IPS-20b (cell line): Measurements from ENCODE around the gene BNC2.
"Not testable (repeated sequence)": the region's sequence is repeated elsewhere in the genome, so short reads cannot be mapped to it uniquely, and the experiment has no call there.

Experiments used
- H3K27ac ChIP-seq: one replicate; pipeline ENCODE4 v1.5.1; 2013; ENCODE audit warnings: low read length
- H3K27me3 ChIP-seq: 2 replicates; pipeline ENCODE4 v1.6.1; 2013; ENCODE audit warnings: mild to moderate bottlenecking, low read length, inconsistent platforms; ENCODE audit not compliant: insufficient read depth
- H3K36me3 ChIP-seq: 2 replicates; pipeline ENCODE4 v1.6.1; 2013; ENCODE audit warnings: low read depth, mild to moderate bottlenecking, inconsistent platforms, low read length, moderate library complexity; ENCODE audit not compliant: insufficient read depth
- H3K4me1 ChIP-seq: 2 replicates; pipeline ENCODE4 v1.6.1; 2013; ENCODE audit warnings: mild to moderate bottlenecking, control low read depth, inconsistent platforms, low read length, moderate library complexity; ENCODE audit not compliant: insufficient read depth
- H3K4me3 ChIP-seq: 2 replicates; pipeline ENCODE4 v1.5.1; 2013; ENCODE audit warnings: mild to moderate bottlenecking, low read length, inconsistent platforms
- H3K9ac ChIP-seq: 2 replicates; pipeline ENCODE4 v1.6.1; 2013; ENCODE audit warnings: low read depth, mild to moderate bottlenecking, inconsistent platforms, low read length, moderate library complexity
- H3K9me3 ChIP-seq: 2 replicates; pipeline ENCODE4 v1.6.1; 2013; ENCODE audit warnings: mild to moderate bottlenecking, low read depth, low read length, inconsistent platforms; ENCODE audit not compliant: insufficient read depth

Gene BNC2

DNA sequence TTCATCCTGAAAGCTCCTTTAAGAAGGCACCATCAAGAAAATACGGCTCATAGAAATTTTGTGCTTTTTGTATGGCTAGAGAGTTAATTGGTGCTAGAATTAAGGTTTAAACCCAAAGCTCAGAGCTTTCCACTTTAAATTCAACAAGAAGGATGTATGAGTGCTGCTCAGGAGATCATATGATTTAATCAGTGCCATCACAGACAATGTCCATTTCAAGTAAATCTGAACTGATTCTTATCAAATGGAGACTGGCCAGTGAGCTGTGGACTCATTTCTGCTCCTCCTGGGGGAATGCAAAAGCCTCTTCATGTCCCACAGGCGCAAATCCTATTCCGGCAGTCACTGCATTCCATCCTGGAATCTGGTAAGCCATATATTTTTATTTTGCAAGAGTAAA, 327.2 kb downstream of the BNC2 start:
- H3K4me3 ChIP-seq: no peak overlapping the region
- H3K4me1 ChIP-seq: peaks cover 18% of the 10 kb centered on the region
- H3K27ac ChIP-seq: no peak overlapping the region

DNA sequence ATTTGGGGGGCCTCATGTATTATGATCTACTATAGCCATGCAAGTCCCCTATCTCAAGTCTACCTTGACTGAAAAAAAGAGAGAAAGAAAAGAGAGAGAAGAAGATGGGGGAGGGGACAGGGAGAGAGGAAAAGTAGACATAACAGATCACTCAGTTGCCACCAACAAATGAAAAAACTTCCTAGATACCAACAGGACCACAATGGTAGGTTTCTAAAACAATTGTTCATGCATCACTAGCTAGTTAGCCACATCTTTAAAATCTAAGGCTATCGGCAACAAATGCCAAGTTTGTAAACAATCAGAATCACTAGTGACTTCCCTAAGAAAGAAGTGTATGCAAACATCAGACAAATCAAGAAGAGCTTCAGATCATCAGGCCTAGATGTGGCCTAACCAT, 328.2 kb downstream of the BNC2 start:
- Histone ChIP-seq H3K4me1 (peaks cover 18% of the 10 kb centered on the region), H3K9me3 (no peaks in the 10 kb centered on the region), H3K27me3 (no peaks in the 10 kb centered on the region), H3K27ac (no peak overlapping the region), H3K4me3 (no peak overlapping the region), H3K36me3 (no peaks in the 10 kb centered on the region; the same call in 1 of the 2 replicates), H3K9ac (no peak overlapping the region)

More for the DNA sequence above, 327.2 kb downstream of the BNC2 start:
- H3K36me3 ChIP-seq: peaks cover 8% of the 10 kb centered on the region; the same call in 1 of the 2 replicates
- H3K9me3 ChIP-seq: no peaks in the 10 kb centered on the region
- H3K9ac ChIP-seq: no peak overlapping the region
- no peaks in the 10 kb centered on the region for H3K27me3 ChIP-seq

DNA sequence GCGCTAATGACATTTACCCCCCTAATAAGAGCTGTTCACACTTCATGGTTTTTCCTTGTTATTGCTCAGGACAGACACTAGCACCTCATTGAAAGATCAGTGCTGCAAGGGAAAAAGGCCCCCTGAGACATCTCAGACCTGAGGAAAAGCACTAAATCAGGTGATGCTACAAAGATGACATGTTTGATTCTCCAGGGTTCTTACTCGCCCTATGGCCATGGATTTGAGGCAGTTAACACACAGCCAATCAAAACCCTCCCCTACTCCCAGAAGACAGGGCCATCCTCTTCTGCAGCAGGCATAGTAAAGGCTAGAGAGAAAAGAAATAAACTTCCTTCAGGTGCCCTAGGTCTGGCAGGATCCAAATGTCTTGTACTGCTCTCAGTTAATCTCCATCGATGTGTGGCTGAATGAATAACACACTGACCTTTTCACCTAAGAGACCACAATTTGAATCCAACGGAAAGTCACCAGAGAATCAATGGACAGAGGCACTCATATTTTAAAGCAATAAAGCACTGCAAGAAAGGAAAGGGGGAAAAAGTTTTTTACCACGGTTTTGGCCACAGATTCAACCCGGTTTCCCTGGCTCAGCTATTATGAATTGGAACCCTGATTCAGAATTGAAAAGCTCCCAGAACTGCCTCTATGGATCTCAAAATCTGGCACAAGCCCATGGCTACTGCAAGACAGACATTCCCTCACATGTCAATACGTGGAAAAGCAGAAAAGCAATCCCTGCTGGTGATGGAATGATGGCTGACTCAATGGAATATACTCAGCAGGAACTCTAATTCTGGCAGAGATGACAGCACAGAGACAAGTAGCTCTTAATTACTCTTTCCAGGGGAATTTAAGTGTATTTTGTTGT, 329.5 kb downstream of the BNC2 start:
- no peaks in the 10 kb centered on the region; the same call in 1 of the 2 replicates for H3K36me3 ChIP-seq
- no peak overlapping the region for H3K27ac ChIP-seq
- H3K9me3 ChIP-seq: no peaks in the 10 kb centered on the region
- peaks cover 18% of the 10 kb centered on the region for H3K4me1 ChIP-seq
- no peak overlapping the region for H3K9ac ChIP-seq
- H3K27me3 ChIP-seq: no peaks in the 10 kb centered on the region
- no peak overlapping the region for H3K4me3 ChIP-seq

DNA sequence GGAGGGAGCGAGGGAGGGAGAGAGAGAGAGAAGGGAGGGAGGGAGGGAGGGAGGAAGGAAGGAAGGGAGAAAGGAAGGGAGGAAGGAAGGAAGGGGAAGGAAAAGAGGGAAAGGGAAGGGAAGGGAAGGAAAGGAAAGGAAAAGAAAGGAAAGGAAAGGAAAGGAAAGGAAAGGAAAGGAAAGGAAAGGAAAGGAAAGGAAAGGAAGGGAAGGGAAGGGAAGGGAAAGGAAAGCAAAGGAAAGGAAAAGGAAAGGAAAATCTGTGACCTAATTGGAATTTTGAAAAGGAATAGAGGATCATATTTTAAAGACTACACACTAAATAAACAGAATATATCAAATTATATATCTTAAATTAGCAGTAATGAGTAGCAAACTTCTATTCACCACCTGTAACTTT, 330.8 kb downstream of the BNC2 start:
- H3K27me3 ChIP-seq, H3K9me3 ChIP-seq, H3K9ac ChIP-seq, H3K4me3 ChIP-seq, H3K36me3 ChIP-seq, H3K27ac ChIP-seq: not testable (repeated sequence)
- peaks cover 18% of the 10 kb centered on the region for H3K4me1 ChIP-seq

DNA sequence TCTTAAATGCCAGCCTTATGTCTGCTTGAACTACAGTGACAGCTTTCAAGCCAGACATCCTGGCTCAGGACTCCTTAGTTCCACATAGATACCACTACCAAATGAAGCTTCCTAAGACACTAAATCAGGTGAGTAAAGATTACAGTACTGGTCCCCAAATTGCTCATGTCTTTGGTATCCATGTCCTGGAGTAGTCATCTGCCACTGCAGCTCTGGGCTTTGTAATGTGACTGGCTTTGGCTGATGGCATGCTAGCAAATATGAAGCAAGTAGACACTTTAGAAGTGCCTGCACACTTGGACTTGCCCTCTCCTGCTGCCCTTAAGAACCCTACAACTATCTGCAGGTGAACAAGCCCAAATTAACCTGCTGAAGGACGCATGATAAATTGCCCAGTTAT, 334.9 kb downstream of the BNC2 start:
- Histone ChIP-seq H3K9me3 (no peaks in the 10 kb centered on the region), H3K4me3 (no peak overlapping the region), H3K27ac (no peak overlapping the region), H3K4me1 (peaks cover 5% of the 10 kb centered on the region), H3K27me3 (no peaks in the 10 kb centered on the region), H3K36me3 (no peaks in the 10 kb centered on the region), H3K9ac (no peak overlapping the region)

DNA sequence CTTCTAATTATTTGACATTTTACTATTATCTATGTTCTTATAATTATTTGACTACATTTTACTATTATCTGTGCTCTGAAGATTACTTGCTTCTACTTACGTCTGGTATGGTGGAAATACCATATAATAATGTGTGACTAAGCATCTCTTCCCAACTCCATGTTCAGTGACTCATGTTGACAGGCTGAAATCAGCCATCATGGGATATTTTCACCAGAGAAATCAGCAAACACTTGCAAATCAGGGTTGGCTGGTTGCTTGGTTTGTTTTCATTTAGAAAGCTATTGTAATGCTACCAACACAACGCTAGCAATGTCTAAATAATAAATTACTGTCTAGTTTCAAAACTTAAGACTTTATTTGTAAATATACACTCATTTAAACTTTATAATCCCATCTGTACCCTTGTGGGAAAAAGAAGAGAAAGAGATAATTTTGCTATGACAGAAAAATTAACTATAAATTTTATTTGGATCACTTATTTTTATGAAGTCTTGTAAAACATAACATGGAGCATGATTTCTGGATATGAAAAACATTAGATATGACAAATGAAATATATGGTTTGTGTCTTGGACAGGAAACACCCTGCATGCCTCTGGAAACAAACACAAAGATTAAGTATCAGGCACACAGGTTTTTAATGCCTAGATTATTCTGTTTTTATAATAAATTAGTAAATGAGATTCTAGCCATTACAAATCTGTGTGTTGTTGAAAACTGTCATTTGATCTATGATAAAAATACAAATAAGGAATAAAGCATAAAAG, 337.6 kb downstream of the BNC2 start:
- H3K9ac ChIP-seq: no peak overlapping the region
- no peaks in the 10 kb centered on the region for H3K27me3 ChIP-seq
- peaks cover 5% of the 10 kb centered on the region; the same call in 1 of the 2 replicates for H3K4me1 ChIP-seq
- H3K4me3 ChIP-seq: no peak overlapping the region
- no peaks in the 10 kb centered on the region for H3K9me3 ChIP-seq
- H3K27ac ChIP-seq: no peak overlapping the region
- H3K36me3 ChIP-seq: no peaks in the 10 kb centered on the region

DNA sequence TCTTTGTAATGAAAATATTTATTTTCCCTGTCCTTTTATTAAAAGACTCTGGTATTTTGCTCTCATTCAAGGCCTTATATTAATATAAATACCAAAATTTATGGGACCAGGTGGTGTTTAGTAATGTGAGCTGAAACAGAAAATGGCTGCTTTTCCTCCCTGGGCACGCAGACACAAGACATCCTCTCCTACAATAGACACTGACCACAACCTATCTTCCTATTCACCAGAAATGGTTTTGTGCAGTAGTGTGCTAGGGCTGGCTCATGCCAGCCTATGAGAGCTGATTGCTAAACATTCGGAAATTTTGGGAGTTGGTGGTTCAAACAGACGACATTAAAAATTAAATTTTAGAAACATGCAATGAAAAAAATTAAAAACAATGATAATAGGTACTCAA, 338.2 kb downstream of the BNC2 start:
- Histone ChIP-seq H3K9me3 (no peaks in the 10 kb centered on the region), H3K4me1 (peaks cover 5% of the 10 kb centered on the region; the same call in 1 of the 2 replicates), H3K36me3 (no peaks in the 10 kb centered on the region), H3K27me3 (no peaks in the 10 kb centered on the region), H3K27ac (no peak overlapping the region), H3K4me3 (no peak overlapping the region), H3K9ac (no peak overlapping the region)

DNA sequence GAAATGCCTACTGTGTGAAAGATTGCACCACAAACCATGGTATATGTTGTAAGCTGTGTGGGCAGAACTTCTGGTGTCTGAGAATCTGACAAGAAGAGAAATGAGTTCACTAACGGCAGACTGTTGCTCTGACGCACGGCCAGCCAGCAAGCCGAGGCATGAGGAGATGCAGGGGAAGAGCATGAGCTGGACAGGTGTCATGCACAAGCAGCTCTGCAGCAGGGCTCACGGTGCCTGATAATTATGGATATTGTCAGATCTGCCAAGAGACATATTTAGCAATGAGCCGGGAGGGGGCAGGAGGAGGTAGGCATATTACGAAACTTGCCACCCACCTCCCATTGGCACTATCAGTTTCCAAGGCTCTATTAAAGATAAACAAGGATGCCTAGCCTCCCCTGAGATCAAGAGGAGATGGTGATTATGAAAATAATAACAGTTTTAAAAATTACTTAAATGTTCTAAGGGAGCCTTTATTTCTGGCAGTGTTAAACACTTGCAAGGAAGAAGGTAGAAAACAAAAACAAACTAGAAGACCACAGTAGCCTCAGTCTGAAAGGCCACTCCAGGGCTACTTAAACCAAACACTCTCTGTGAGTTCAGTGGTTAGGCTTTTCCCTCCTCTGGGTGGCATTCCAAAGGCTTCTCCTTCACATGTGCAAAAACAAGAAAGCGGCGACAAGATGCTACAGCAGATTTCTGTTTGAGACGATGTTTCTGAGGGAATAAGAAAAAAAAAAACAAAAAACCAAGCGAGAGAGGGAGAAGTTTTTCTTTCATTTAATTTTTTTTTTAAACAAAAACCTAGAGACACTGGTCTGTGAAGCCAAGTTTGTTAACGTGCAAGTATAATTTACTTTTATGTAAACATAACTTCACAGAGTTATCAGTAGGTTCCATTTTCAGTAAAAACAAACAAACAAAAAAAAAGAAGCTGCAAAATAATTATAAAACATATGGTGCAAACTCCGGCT, 339.5 kb downstream of the BNC2 start:
- Histone ChIP-seq H3K36me3 (no peaks in the 10 kb centered on the region), H3K27ac (no peak overlapping the region), H3K4me3 (no peak overlapping the region), H3K27me3 (no peaks in the 10 kb centered on the region), H3K4me1 (peaks cover 5% of the 10 kb centered on the region; the same call in 1 of the 2 replicates), H3K9ac (no peak overlapping the region), H3K9me3 (no peaks in the 10 kb centered on the region)

DNA sequence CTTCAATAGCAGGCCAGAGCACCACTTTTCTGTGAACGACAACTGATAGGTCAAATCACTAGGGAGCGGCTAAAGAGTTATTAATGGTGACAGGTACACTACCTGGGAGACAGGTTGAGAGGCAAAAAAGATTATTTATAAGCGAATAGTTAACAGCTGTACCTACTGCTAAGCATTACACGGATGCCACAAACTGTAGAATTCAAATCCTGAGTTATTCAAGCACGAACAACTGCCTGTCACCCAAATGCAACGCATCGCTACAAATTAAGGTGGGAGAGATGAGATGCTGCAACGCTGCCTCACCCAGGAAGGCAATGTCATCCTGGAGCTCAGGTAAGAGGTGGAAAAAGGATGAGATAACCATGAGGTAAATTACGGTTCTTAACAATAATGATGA, 342.9 kb downstream of the BNC2 start:
- Histone ChIP-seq H3K9ac (no peak overlapping the region), H3K27ac (no peak overlapping the region), H3K27me3 (no peaks in the 10 kb centered on the region)

DNA sequence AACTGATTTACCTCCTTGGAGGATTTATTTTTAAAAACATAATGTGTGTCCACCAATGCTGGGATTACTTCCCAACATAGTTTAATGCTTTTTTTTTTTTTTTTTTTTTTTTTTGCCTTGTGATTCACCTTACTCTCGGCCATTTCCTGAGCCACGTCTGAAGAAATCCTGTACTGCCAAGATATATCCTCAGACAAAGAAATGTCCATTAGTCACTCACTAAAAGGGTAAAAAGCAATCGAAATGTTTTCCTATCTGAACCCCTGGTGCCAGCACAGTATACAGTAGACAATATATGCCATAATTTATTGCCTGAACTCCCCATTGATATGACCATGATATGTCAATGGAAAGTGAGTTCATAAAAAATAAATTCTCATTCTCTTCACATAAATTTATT, 344.1 kb downstream of the BNC2 start:
- no peaks in the 10 kb centered on the region for H3K27me3 ChIP-seq
- H3K4me1 ChIP-seq: peaks cover 14% of the 10 kb centered on the region; the same call in 1 of the 2 replicates
- no peak overlapping the region for H3K27ac ChIP-seq
- H3K36me3 ChIP-seq: no peaks in the 10 kb centered on the region
- no peaks in the 10 kb centered on the region for H3K9me3 ChIP-seq
- H3K9ac ChIP-seq: no peak overlapping the region
- H3K4me3 ChIP-seq: no peak overlapping the region

More for the DNA sequence above, 342.9 kb downstream of the BNC2 start:
- Histone ChIP-seq H3K9me3 (no peaks in the 10 kb centered on the region), H3K36me3 (no peaks in the 10 kb centered on the region), H3K4me3 (no peak overlapping the region), H3K4me1 (peaks cover 11% of the 10 kb centered on the region; the same call in 1 of the 2 replicates)

DNA sequence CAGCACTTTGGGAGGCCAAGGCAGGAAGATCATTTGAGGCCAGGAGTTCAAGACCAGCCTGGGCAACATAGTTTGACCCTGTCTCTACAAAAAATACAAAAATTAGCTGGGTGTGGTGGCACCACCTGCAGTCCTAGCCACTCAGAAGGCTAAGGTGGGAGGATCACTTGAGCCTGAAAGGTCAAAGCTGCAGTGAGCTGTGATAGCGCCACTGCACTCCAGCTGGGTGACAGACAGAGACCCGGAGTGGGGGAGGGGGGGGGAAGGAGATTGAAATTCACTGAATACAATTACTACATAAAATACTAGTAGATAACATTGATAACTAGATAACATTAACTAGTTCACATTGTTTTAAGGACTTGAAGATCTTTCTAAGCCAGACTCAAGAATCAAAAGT, 345.6 kb downstream of the BNC2 start:
- H3K36me3 ChIP-seq: no peaks in the 10 kb centered on the region
- H3K4me3 ChIP-seq: no peak overlapping the region
- H3K4me1 ChIP-seq: peaks cover 17% of the 10 kb centered on the region; the same call in 1 of the 2 replicates
- H3K27me3 ChIP-seq: no peaks in the 10 kb centered on the region
- H3K9me3 ChIP-seq: no peaks in the 10 kb centered on the region
- H3K27ac ChIP-seq: no peak overlapping the region
- H3K9ac ChIP-seq: no peak overlapping the region
